Measurements from ENCODE around the gene CYP4F8.
"Not testable (repeated sequence)": the region's sequence is repeated elsewhere in the genome, so short reads cannot be mapped to it uniquely, and the experiment has no call there.

The CYP4F8 gene

DNA sequence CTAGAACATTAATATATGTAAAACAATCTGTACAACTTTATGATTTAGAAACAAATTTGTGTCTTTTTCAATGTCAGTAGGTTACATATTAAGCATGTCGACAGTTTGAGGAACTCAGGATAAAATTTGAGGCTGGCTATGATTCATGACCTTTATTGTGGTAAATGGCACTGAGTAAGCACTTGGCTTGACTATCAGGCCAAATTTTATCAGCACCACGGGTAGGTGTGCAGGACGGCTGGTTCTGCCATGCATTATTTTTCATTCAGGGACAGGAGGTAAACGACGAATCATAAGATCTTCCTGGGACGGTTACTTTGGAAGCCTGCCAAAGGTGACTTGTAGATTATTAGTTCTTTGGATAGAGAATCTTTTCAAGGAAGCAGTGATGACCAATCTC lies 19.9 kb upstream of the CYP4F8 start:
- TF ChIP-seq, protein P1, sequence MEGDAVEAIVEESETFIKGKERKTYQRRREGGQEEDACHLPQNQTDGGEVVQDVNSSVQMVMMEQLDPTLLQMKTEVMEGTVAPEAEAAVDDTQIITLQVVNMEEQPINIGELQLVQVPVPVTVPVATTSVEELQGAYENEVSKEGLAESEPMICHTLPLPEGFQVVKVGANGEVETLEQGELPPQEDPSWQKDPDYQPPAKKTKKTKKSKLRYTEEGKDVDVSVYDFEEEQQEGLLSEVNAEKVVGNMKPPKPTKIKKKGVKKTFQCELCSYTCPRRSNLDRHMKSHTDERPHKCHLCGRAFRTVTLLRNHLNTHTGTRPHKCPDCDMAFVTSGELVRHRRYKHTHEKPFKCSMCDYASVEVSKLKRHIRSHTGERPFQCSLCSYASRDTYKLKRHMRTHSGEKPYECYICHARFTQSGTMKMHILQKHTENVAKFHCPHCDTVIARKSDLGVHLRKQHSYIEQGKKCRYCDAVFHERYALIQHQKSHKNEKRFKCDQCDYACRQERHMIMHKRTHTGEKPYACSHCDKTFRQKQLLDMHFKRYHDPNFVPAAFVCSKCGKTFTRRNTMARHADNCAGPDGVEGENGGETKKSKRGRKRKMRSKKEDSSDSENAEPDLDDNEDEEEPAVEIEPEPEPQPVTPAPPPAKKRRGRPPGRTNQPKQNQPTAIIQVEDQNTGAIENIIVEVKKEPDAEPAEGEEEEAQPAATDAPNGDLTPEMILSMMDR (conservative IDR thresholded peaks at IDR 0.05): no peak
- no peak for TF ChIP-seq ZFX (IDR thresholded peaks at IDR 0.05)
- H3K27ac ChIP-seq: peak overlapping the region; percentile 73

DNA sequence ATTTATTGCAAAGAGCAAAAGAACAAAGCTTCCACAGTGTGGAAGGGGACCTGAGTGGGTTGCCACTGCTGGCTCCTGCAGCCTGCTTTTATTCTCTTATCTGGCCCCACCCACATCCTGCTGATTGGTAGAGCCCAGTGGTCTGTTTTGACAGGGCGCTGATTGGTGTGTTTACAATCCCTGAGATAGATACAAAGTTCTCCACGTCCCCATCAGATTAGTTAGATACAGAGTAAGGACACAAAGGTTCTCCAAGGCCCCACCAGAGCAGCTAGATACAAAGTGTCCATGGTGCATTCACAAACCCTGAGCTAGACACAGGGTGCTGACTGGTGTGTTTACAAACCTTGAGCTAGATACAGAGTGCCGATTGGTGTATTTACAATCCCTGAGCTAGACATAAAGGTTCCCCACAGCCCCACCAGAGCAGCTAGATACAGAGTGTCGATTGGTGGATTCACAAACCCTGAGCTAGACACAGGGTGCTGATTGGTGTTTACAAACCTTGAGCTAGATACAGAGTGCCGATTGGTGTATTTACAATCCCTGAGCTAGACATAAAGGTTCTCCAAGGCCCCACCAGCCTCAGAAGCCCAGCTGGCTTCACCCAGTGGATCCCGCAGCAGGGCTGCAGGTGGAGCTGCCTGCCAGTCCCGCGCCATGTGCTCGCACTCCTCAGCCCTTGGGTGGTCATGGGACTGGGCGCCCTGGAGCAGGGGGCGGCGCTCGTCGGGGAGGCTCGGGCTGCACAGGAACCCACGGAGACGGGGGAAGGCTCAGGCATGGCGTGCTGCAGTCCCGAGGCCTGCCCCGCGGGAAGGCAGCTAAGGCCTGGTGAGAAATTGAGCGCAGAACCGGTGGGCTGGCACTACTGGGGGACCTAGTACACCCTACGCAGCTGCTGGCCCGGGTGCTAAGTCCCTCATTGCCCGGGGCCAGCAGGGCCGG lies 6.8 kb upstream of the CYP4F8 start:
- H3K27ac ChIP-seq: not testable (repeated sequence)

DNA sequence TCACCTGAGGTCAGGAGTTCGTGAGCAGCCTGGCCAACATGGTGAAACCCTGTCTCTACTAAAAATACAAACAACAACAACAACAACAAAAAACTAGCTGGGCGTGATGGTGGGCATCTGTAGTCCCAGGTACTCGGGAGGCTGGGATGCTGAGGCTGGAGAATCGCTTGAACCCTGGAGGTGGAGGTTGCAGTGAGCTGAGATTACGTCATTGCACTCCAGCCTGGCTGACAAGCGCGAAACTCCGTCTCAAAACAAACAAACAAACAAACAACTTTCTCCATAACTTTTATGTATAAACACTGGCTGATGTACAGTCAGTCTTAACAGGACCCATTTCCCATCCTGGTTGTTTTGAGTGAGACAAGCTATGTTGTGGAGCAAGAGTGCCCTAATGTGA lies 5.8 kb upstream of the CYP4F8 start:
- TF ChIP-seq, protein P1 (conservative IDR thresholded peaks at IDR 0.05): no peak
- TF ChIP-seq ZFX (IDR thresholded peaks at IDR 0.05): no peak
- peak overlapping the region; percentile 52; the same call in 1 of the 2 replicates for H3K27ac ChIP-seq

DNA sequence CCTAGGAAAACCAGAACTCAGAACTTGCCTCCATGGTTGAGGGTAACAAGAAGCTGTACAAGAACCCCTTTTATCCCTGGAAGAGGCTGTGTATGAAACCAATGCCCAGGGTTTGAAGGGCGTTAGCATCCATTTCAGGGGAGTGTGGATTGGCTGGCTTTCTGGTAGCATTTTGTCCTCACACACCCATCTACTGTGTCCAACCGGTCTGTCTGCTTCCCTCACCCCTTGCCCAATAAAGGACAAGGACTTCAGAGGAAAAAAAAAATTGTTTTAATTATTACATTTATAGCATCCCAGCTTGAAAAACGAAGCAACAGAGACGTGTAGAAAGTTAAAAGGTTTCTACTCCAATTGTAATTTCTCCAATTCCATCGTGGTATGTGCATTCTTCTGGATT lies 2.7 kb upstream of the CYP4F8 start:
- TF ChIP-seq, protein P1 (conservative IDR thresholded peaks at IDR 0.05): no peak
- no peak for TF ChIP-seq ZFX (IDR thresholded peaks at IDR 0.05)

DNA sequence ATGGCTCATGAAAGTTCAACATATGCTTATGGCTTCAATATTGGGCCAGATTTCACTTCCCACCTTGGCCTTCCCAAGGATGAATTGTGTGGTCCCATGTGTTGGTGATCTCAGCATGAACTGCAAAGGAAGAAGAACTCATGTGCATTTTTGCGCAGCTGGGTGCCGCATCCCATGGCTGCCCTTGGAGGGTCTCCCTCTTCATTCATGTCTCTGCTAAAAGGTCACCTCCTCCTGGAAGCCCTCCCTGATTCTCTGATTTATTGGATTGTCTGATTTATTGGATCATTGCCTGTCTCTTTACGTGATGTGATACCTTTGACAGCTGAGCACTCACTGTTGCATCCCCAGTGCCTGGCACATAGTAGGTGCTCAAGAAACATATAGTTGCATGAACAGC lies 1.7 kb upstream of the CYP4F8 start:
- TF ChIP-seq, protein P1 (conservative IDR thresholded peaks at IDR 0.05): no peak
- no peak for TF ChIP-seq ZFX (IDR thresholded peaks at IDR 0.05)
- peak overlapping the region; percentile 35; the same call in 1 of the 2 replicates for H3K27ac ChIP-seq

More for the DNA sequence above, 2.7 kb upstream of the CYP4F8 start:
- no peak overlapping the region for H3K27ac ChIP-seq

DNA sequence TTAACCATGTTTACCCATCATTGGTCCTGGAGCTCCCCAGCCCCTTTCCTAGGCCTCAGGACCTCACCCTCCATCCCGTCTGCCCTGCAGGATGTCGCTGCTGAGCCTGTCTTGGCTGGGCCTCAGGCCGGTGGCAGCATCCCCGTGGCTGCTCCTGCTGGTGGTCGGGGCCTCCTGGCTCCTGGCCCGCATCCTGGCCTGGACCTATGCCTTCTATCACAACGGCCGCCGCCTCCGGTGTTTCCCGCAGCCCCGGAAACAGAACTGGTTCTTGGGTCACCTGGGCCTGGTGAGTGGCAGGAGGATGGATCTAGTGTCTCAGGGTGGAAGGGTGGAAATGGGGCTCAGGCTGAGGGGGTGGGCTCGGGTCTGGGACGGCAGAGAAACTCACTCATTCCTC lies 508 bp downstream of the CYP4F8 start:
- TF ChIP-seq ZFX (IDR thresholded peaks at IDR 0.05): no peak
- TF ChIP-seq, protein P1 (conservative IDR thresholded peaks at IDR 0.05): no peak

DNA sequence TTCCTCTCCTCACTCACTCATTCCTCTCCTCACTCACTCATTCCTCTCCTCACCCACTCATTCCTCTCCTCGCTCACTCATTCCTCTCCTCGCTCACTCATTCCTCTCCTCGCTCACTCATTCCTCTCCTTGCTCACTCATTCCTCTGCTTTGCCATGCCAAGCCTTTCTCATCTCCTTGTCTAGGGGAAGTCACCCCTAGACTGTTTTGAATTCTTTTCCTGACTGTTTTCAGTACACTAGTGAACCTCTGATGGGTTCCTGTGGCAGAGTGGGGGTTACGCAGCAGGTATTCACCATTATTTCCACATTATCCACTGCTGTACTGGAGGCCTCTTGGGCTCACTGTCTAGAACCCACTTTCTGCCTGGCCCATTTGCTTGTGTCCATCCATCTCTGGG lies 1.2 kb downstream of the CYP4F8 start:
- TF ChIP-seq ZFX (IDR thresholded peaks at IDR 0.05): no peak
- TF ChIP-seq, protein P1 (conservative IDR thresholded peaks at IDR 0.05): no peak
- H3K27ac ChIP-seq: no peak overlapping the region

More for the DNA sequence above, 508 bp downstream of the CYP4F8 start:
- peak overlapping the region; percentile 39 for H3K27ac ChIP-seq

Measured in C4-2B (cell line).